Astrocyte of the cerebellum (primary cell): ENCODE data around the gene FUCA1.
"Not testable (repeated sequence)": the region's sequence is repeated elsewhere in the genome, so short reads cannot be mapped to it uniquely, and the experiment has no call there.

Experiments used
- DNase-seq: peaks from one replicate; pipeline ENCODE4 v3.0.0-alpha.2; 2011; ENCODE audit warnings: low read depth
- H3K4me3 ChIP-seq: 2 replicates; pipeline ENCODE4 v1.5.1; 2011; ENCODE audit warnings: mild to moderate bottlenecking, low read depth, low read length, moderate library complexity
- CTCF ChIP-seq: IDR thresholded peaks from 2 replicates; pipeline ENCODE4 v1.5.1; 2012; ENCODE audit warnings: low read length, low read depth, moderate library complexity, mild to moderate bottlenecking; ENCODE audit errors: missing control alignments
- in situ Hi-C: cut with HindIII; loops from 2 replicates; pipeline ENCODE4 v1.10.0; 2017; ENCODE audit warnings: low sequenced_read_pairs

FUCA1 gene

DNA sequence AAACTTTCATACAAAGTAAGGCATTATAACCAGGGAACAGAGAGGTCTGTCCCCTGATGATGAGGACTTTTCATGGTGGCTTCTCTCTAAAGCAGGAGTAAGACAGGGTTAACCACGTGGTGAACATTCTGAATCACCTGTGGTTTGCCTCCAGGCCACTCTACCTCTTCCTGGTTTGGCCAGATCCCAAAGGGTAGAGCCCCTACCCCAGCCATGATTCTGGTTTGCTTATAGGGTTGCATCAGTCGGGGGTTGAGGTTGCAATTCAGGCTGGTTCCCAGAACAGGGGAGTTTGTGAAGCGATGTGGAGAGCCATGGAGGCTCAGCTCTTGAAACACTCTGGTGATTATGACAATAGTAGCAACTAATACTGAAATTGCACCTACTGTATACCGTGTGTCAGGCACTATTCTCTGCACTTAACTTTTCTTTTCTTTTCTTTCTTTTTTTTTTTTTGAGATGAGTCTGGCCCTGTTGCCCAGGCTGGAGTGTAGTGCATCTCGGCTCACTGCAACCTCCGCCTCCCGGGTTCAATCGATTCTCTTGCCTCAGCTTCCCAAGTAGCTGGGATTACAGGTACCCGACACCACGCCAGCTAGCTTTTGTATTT is 36.8 kb upstream of the FUCA1 start:
- in situ Hi-C loops, result no loop called here
- TF ChIP-seq CTCF, result no peak
- DNase-seq, result no peak
- no peak overlapping the region for H3K4me3 ChIP-seq

GRCh38 chr1:23903754-23904153 is 35.7 kb upstream of the FUCA1 start:
- TF ChIP-seq CTCF, result no peak
- DNase-seq, result no peak
- in situ Hi-C loops, result no loop called here
- no peak overlapping the region for H3K4me3 ChIP-seq

GRCh38 chr1:23902321-23903278 is 34.5 kb upstream of the FUCA1 start:
- DNase-seq, result no peak
- TF ChIP-seq CTCF, result no peak
- in situ Hi-C loops, result no loop called here
- H3K4me3 ChIP-seq, result peak overlapping the region; percentile 16

DNA sequence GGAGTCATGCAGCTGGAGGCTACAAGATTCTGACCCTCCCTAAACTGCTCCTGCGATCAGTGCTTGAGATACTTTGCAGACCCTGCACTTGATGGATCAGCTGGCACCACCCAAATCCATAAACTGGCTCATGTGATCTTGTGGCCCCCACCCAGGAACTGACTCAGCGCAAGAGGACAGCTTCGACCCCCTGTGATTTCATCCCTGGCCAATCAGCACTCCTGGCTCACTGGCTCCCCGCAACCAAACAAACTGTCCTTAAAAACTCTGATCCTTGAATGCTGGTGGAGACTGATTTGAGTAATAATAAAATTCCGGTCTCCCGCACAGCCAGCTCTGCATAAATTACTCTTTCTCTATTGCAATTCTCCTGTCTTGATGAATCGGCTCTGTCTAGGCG is 31.9 kb upstream of the FUCA1 start:
- H3K4me3 ChIP-seq, DNase-seq, in situ Hi-C loops: not testable (repeated sequence)

DNA sequence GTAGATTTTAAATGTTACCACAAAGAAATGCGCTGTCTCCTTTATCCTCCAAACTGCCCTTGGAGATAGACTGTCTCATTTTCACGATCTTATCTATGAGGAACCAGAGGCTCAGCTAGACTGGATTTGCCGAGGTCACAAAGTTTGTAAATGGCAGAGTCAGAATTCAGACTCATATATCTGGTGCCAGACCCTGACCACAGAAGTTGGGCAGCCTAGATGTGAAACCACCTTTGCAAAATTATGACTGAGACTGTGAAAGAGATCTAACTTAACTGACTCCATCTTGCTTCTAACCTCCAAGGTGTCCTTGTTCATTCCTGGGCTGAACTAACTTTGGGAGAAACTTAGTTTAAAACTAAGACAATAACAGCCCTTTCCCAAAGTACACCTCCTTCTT is 31.0 kb upstream of the FUCA1 start:
- DNase-seq, result no peak
- TF ChIP-seq CTCF, result no peak
- H3K4me3 ChIP-seq, result no peak overlapping the region
- in situ Hi-C loops, result no loop called here

DNA sequence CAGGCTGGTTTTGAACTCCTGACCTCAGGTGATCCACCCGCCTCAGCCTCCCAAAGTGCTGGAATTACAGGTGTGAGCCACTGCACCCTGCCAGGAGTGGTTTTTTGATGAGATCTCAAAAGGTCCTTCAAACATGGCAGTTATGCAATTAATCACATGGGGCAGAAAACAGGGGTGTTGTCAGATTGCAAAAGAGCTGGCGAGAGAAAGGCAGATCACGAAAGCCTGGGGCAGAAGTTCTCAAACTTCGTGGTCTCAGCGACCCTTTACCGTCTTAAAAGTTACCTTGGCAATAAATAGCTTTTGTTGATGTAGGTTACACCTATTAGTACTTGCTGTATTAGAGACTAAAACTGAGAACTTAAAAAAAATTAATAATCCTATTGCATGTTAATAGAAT is 29.0 kb upstream of the FUCA1 start:
- TF ChIP-seq CTCF, result no peak
- H3K4me3 ChIP-seq, result no peak overlapping the region
- in situ Hi-C loops, result no loop called here
- DNase-seq, result no peak

- DNase-seq, result no peak
- H3K4me3 ChIP-seq, result no peak overlapping the region
- in situ Hi-C loops, result no loop called here
- TF ChIP-seq CTCF, result no peak
Observed at GRCh38 chr1:23896491-23896890, 28.4 kb upstream of the FUCA1 start.
